KMS-11 (cell line): ENCODE results near the gene TARDBP.
"Not testable (repeated sequence)": the region's sequence is repeated elsewhere in the genome, so short reads cannot be mapped to it uniquely, and the experiment has no call there.

Source experiments
- H2AFZ ChIP-seq: fragments of 200-600 bp; sonication (generic); 2 replicates; pipeline ENCODE4 v1.6.1; 2016; ENCODE audit warnings: antibody characterized with exemption, mixed run types, low read depth
- H3K27ac ChIP-seq: fragments of 200-600 bp; sonication (generic); 2 replicates; pipeline ENCODE4 v1.6.1; 2016; ENCODE audit warnings: mild to moderate bottlenecking, mixed run types
- H3K27me3 ChIP-seq: fragments of 200-600 bp; sonication (generic); 2 replicates; pipeline ENCODE4 v1.6.1; 2017; ENCODE audit warnings: mild to moderate bottlenecking, low read depth, mixed run types, moderate library complexity; ENCODE audit not compliant: insufficient read depth
- H3K36me3 ChIP-seq: fragments of 200-600 bp; sonication (generic); 2 replicates; pipeline ENCODE4 v1.6.1; 2017; ENCODE audit warnings: mild to moderate bottlenecking, mixed run types; ENCODE audit not compliant: insufficient read depth
- H3K4me1 ChIP-seq: fragments of 200-600 bp; sonication (generic); 2 replicates; pipeline ENCODE4 v1.6.1; 2016; ENCODE audit warnings: mild to moderate bottlenecking, low read depth, mixed run types; ENCODE audit not compliant: poor library complexity, severe bottlenecking
- H3K4me2 ChIP-seq: fragments of 200-600 bp; sonication (generic); 2 replicates; pipeline ENCODE4 v1.7.0; 2016; ENCODE audit warnings: mild to moderate bottlenecking, mixed run types
- H3K4me3 ChIP-seq: fragments of 200-600 bp; sonication (generic); IDR thresholded peaks from 2 replicates; pipeline ENCODE4 v1.6.1; 2017; ENCODE audit warnings: low read depth, low read length, mixed read lengths; ENCODE audit not compliant: insufficient read depth
- H3K79me2 ChIP-seq: fragments of 200-600 bp; sonication (generic); 2 replicates; pipeline ENCODE4 v1.6.1; 2016; ENCODE audit warnings: low read depth, mixed run types; ENCODE audit not compliant: insufficient read depth
- H3K9ac ChIP-seq: fragments of 200-600 bp; sonication (generic); 2 replicates; pipeline ENCODE4 v1.6.1; 2016; ENCODE audit warnings: mild to moderate bottlenecking, mixed run types
- H4K20me1 ChIP-seq: fragments of 200-600 bp; sonication (generic); 2 replicates; pipeline ENCODE4 v1.6.1; 2016; ENCODE audit warnings: mild to moderate bottlenecking, mixed run types; ENCODE audit not compliant: insufficient read depth
- CTCF ChIP-seq: fragments of 200-600 bp; sonication (generic); conservative IDR thresholded peaks from 2 replicates; pipeline ENCODE4 v1.6.1; 2017; ENCODE audit warnings: low read depth, mild to moderate bottlenecking, antibody characterized with exemption, low read length, moderate library complexity, mixed read lengths

Gene TARDBP

GRCh38 chr1:10980841-10981727, 31.4 kb upstream of the TARDBP start:
- Histone ChIP-seq H3K9ac (no peak overlapping the region), H3K4me3 (no peak overlapping the region), H3K4me1 (peaks cover 10% of the 10 kb centered on the region), H2AFZ (no peak overlapping the region), H3K79me2 (no peaks in the 10 kb centered on the region), H4K20me1 (no peaks in the 10 kb centered on the region), H3K27me3 (peaks cover 78% of the 10 kb centered on the region), H3K27ac (no peak overlapping the region), H3K36me3 (no peaks in the 10 kb centered on the region), H3K4me2 (no peak overlapping the region)
- no peak for TF ChIP-seq CTCF

GRCh38 chr1:10986525-10986890, 25.9 kb upstream of the TARDBP start:
- H3K27me3 ChIP-seq: peaks cover 49% of the 10 kb centered on the region
- H3K36me3 ChIP-seq: no peaks in the 10 kb centered on the region
- no peaks in the 10 kb centered on the region for H3K4me1 ChIP-seq
- TF ChIP-seq CTCF: no peak
- no peak overlapping the region for H3K27ac ChIP-seq
- H2AFZ ChIP-seq: no peak overlapping the region
- H3K4me3 ChIP-seq: no peak overlapping the region
- H4K20me1 ChIP-seq: no peaks in the 10 kb centered on the region
- no peak overlapping the region for H3K9ac ChIP-seq
- H3K4me2 ChIP-seq: no peak overlapping the region
- no peaks in the 10 kb centered on the region for H3K79me2 ChIP-seq

DNA sequence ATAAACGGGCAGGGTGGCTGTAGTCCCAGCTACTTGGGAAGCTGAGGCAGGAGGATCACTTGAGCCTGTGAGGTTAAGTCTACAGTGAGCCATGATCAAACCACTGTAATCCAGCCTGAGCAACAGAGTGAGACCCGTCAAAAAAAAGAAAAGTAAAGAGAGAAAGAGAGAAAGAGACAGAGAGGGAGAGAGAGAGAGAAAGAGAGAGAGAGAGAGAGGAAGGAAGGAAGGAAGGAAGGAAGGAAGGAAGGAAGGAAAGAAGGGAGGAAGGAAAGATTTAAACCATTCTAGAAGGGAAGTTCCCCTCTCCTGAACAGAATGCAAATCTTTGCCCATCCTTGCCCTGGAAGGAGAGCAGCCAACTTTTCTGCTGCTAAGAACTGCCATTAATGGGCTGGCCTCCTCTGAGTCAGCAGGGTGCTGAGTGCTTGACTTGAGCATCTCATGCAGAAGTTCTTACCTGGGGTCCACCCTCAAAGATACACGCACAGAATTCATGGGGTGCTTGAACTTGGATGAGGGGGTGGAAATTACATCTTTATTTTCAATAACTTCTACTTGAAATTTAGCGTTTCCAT, 24.5 kb upstream of the TARDBP start:
- H3K27ac ChIP-seq: no peak overlapping the region

DNA sequence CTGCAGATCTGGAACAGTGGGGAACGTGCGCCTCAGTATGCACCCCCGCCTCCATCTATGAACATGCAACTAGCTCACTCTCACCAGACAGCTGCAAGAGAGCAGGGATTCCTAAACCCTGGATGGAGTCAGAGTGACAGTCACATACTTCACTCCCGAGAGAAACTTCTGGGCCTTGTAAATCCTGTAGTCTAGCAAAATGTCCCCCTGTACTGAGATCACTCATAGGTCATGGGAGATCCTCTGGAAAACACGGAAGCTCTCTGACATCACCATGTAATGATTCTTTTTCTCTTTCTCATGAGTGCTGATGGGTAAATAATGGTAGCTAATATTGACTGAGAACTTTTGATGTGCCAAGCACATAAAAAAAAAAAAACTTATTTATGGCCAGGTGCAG, 23.4 kb upstream of the TARDBP start:
- H3K4me3 ChIP-seq: no peak overlapping the region
- TF ChIP-seq CTCF: no peak
- H3K4me1 ChIP-seq: no peaks in the 10 kb centered on the region
- H3K79me2 ChIP-seq: no peaks in the 10 kb centered on the region
- no peaks in the 10 kb centered on the region for H4K20me1 ChIP-seq
- no peak overlapping the region for H2AFZ ChIP-seq
- H3K27ac ChIP-seq: no peak overlapping the region
- no peak overlapping the region for H3K4me2 ChIP-seq
- H3K27me3 ChIP-seq: peaks cover 47% of the 10 kb centered on the region
- no peaks in the 10 kb centered on the region for H3K36me3 ChIP-seq
- H3K9ac ChIP-seq: no peak overlapping the region

More for the DNA sequence above, 24.5 kb upstream of the TARDBP start:
- H4K20me1 ChIP-seq: no peaks in the 10 kb centered on the region
- no peaks in the 10 kb centered on the region for H3K36me3 ChIP-seq
- no peak for TF ChIP-seq CTCF
- H3K4me2 ChIP-seq: no peak overlapping the region
- no peak overlapping the region for H2AFZ ChIP-seq
- H3K4me1 ChIP-seq: no peaks in the 10 kb centered on the region
- H3K27me3 ChIP-seq: peaks cover 46% of the 10 kb centered on the region
- H3K9ac ChIP-seq: no peak overlapping the region
- no peak overlapping the region for H3K4me3 ChIP-seq
- no peaks in the 10 kb centered on the region for H3K79me2 ChIP-seq

DNA sequence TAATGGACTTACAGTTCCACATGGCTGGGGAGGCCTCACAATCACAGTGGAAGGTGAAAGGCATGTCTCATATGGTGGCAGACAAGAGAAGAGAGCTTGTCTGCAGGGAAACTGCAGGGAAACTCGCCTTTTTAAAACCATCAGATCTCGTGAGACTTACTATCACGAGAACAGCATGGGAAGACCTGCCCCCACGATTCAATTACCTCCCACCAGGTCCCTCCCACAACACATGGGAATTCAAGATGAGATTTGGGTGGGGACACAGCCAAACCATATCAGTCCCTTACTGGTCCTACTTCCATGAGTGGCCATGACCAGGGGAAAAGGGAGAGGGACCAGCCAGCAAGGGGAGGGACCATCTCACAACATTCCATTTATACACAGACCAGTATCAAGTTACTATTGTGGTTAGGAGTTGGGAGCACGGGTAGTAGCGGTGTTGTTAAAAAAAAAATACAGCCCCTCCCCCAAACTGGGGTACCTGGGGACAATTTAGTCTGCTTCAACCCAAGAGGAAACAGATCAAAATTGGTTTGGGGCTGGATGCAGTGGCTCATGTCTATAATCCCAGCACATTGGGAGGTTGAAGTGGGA, 22.4 kb upstream of the TARDBP start:
- not testable (repeated sequence) for H3K9ac ChIP-seq, H3K4me2 ChIP-seq, H3K36me3 ChIP-seq, H3K4me3 ChIP-seq, H3K79me2 ChIP-seq, H2AFZ ChIP-seq, H4K20me1 ChIP-seq, H3K27ac ChIP-seq, H3K4me1 ChIP-seq
- H3K27me3 ChIP-seq: peaks cover 41% of the 10 kb centered on the region
